Endodermal cell (in vitro differentiated cells): ENCODE results near the gene KDSR. TPM values are rescaled to one million over a fixed set of nuclear protein-coding genes. Genes with fewer than 3 reads are reported as not detected.

ENCODE experiments used
- DNase-seq: peaks from one replicate; pipeline ENCODE4 v3.0.0-alpha.2; 2017
- H3K27ac ChIP-seq: 2 replicates; pipeline ENCODE4 v1.5.1; 2013; ENCODE audit warnings: mild to moderate bottlenecking, low read depth, low read length, moderate library complexity
- H3K27me3 ChIP-seq: 2 replicates; pipeline ENCODE4 v1.6.1; 2013; ENCODE audit warnings: mild to moderate bottlenecking, low read length, moderate library complexity; ENCODE audit not compliant: insufficient read depth, control insufficient read depth, poor library complexity, severe bottlenecking
- H3K36me3 ChIP-seq: 2 replicates; pipeline ENCODE4 v1.7.0; 2013; ENCODE audit warnings: mild to moderate bottlenecking, low read length, moderate library complexity; ENCODE audit not compliant: control insufficient read depth, insufficient read depth
- H3K4me1 ChIP-seq: one replicate; pipeline ENCODE4 v1.7.0; 2013; ENCODE audit warnings: low read length; ENCODE audit not compliant: control insufficient read depth, insufficient read depth
- H3K4me3 ChIP-seq: 2 replicates; pipeline ENCODE4 v1.5.1; 2013; ENCODE audit warnings: mild to moderate bottlenecking, low read length, moderate library complexity
- H3K9ac ChIP-seq: 2 replicates; pipeline ENCODE4 v1.6.1; 2013; ENCODE audit warnings: mild to moderate bottlenecking, low read length, moderate library complexity; ENCODE audit not compliant: poor library complexity, severe bottlenecking; ENCODE audit errors: extremely low read depth
- H3K9me3 ChIP-seq: 2 replicates; pipeline ENCODE4 v1.6.1; 2013; ENCODE audit warnings: mild to moderate bottlenecking, low read length, moderate library complexity; ENCODE audit not compliant: control insufficient read depth
- H3K27ac Mint-ChIP-seq: 2 replicates; pipeline ENCODE4 v1.8.0; 2020; ENCODE audit warnings: mixed read lengths
- H3K27me3 Mint-ChIP-seq: 2 replicates; pipeline ENCODE4 v1.8.0; 2021; ENCODE audit warnings: mild to moderate bottlenecking, mixed read lengths; ENCODE audit not compliant: insufficient read depth
- H3K36me3 Mint-ChIP-seq: 2 replicates; pipeline ENCODE4 v1.8.0; 2020; ENCODE audit warnings: low read depth, mixed read lengths
- H3K4me1 Mint-ChIP-seq: 2 replicates; pipeline ENCODE4 v1.8.0; 2020; ENCODE audit warnings: mixed read lengths
- H3K4me3 Mint-ChIP-seq: 2 replicates; pipeline ENCODE4 v1.8.0; 2020; ENCODE audit warnings: mild to moderate bottlenecking, moderate library complexity, mixed read lengths
- H3K9me3 Mint-ChIP-seq: 2 replicates; pipeline ENCODE4 v1.8.0; 2020; ENCODE audit warnings: mild to moderate bottlenecking, mixed read lengths
- CTCF ChIP-seq: fragments of 200-600 bp; sonication (generic); conservative IDR thresholded peaks from 2 replicates; pipeline ENCODE4 v1.5.0; 2021; ENCODE audit warnings: antibody characterized with exemption, mild to moderate bottlenecking
- WGBS, 2 experiments: methylation state at CpG; one replicate each; pipeline versions ENCODE4 v1.1.5 to v1.1.7; 2013; ENCODE audit warnings: missing lambda C conversion rate in 2 of 2, mixed read lengths in 1 of 2; ENCODE audit not compliant: insufficient coverage in 1 of 2, insufficient read length in 1 of 2; 5-methylcytosine and 5-hydroxymethylcytosine counted together
- long read RNA-seq, 4 experiments: library from polyadenylated mRNA in 2 of 4; library from RNA in 1 of 4; library from capped mRNA in 1 of 4; stranded (forward) in 3 of 4; unstranded in 1 of 4; transcript quantifications; one replicate each; pipeline ENCODE4 v2.0.0, GENCODE V29; 2020 to 2021; ENCODE audit warnings: inconsistent platforms in 1 of 4
- polyA plus RNA-seq, 2 experiments: library from polyadenylated mRNA; stranded (reverse); fragments of 50-300 nt; gene quantifications; one replicate each; pipeline ENCODE4 v1.2.3, GENCODE V29; 2013
- total RNA-seq, 2 donors: library from RNA; stranded (reverse); fragmentation: NEBNext Ultra II Directional in 1 of 2; extraction: Animal tissue kit (Norgen Biotek cat#: 25700) in 1 of 2; gene quantifications; 2 replicates in 1 of 2; 3 replicates in 1 of 2; pipeline ENCODE4 v1.2.1, GENCODE V29; 2021

Gene KDSR
- total RNA-seq: 10 to 100 TPM; 39.3 to 51.0 TPM
- 35.0 TPM for polyA plus RNA-seq (2013, experiment 1 of 2)
- polyA plus RNA-seq (2013, experiment 2 of 2): 33.0 TPM
- long read RNA-seq, experiment 1, full-length matches to known transcripts: 14 of 24 reads
- long read RNA-seq, experiment 1, partial matches to known transcripts: 4 of 24 reads
- long read RNA-seq, experiment 1, other reads (novel, unspliced or antisense): 6 of 24 reads
- long read RNA-seq, experiment 2, full-length matches to known transcripts: 30 of 42 reads
- long read RNA-seq, experiment 2, partial matches to known transcripts: 2 of 42 reads
- long read RNA-seq, experiment 2, other reads (novel, unspliced or antisense): 10 of 42 reads
- long read RNA-seq, experiment 3, full-length matches to known transcripts: 121 of 129 reads
- long read RNA-seq, experiment 3, partial matches to known transcripts: 3 of 129 reads
- long read RNA-seq, experiment 3, other reads (novel, unspliced or antisense): 5 of 129 reads
- long read RNA-seq, experiment 4, full-length matches to known transcripts: 6 of 16 reads
- long read RNA-seq, experiment 4, partial matches to known transcripts: 8 of 16 reads
- long read RNA-seq, experiment 4, other reads (novel, unspliced or antisense): 2 of 16 reads

- peaks cover 17% of the 10 kb centered on the region for H3K9me3 Mint-ChIP-seq
- H3K4me1 Mint-ChIP-seq: peaks cover 8% of the 10 kb centered on the region
- no peaks in the 10 kb centered on the region for H3K27me3 ChIP-seq
- H3K9me3 ChIP-seq: peaks cover 15% of the 10 kb centered on the region
- H3K27me3 Mint-ChIP-seq: no peaks in the 10 kb centered on the region
- peak within 1 kb of the TSS; percentile 77 for H3K4me3 Mint-ChIP-seq
- peak within 1 kb of the TSS; percentile 94 for H3K4me3 ChIP-seq
- H3K27ac ChIP-seq: peak within 1 kb of the TSS; percentile 80
- peak within 1 kb of the TSS; percentile 81 for H3K27ac Mint-ChIP-seq
- peaks cover 5% of the 10 kb centered on the region for H3K36me3 ChIP-seq
- TF ChIP-seq CTCF: no peak
- peaks cover 3% of the 10 kb centered on the region for H3K4me1 ChIP-seq
- 0 to 1% methylated on average over 31 to 88 of the region's 90 CpGs for WGBS, 2 experiments
- peak within 1 kb of the TSS; percentile 64 for H3K9ac ChIP-seq
- peaks cover 10% of the 10 kb centered on the region for H3K36me3 Mint-ChIP-seq
- DNase-seq: peak; percentile 97
These were observed at the start of gene KDSR for GRCh38 chr18:63367053-63367953. Gene KDSR, minus strand, starts transcription at chr18:63367206. Its CDS starts 88 bp downstream, at chr18:63367118.

GRCh38 chr18:63412953-63413352, 45.9 kb upstream of the KDSR start:
- H3K36me3 ChIP-seq: peaks cover 69% of the 10 kb centered on the region
- Mint-ChIP-seq H3K27me3 (no peaks in the 10 kb centered on the region), H3K4me1 (no peaks in the 10 kb centered on the region), H3K27ac (no peak overlapping the region), H3K36me3 (peaks cover 40% of the 10 kb centered on the region), H3K9me3 (no peaks in the 10 kb centered on the region), H3K4me3 (no peak overlapping the region)
- no peak overlapping the region for H3K27ac ChIP-seq
- DNase-seq: no peak
- no peaks in the 10 kb centered on the region for H3K27me3 ChIP-seq
- H3K4me1 ChIP-seq: no peaks in the 10 kb centered on the region
- no peak for TF ChIP-seq CTCF
- 90 to 94% methylated on average over 2 to 4 of the region's 4 CpGs for WGBS, 2 experiments
- H3K4me3 ChIP-seq: no peak overlapping the region
- H3K9ac ChIP-seq: no peak overlapping the region
- H3K9me3 ChIP-seq: no peaks in the 10 kb centered on the region

- H3K27me3 ChIP-seq: no peaks in the 10 kb centered on the region
- no peak for DNase-seq
- peaks cover 80% of the 10 kb centered on the region for H3K36me3 ChIP-seq
- no peak overlapping the region for H3K27ac Mint-ChIP-seq
- no peaks in the 10 kb centered on the region for H3K4me1 ChIP-seq
- TF ChIP-seq CTCF: no peak
- H3K4me3 Mint-ChIP-seq: no peak overlapping the region
- H3K27me3 Mint-ChIP-seq: no peaks in the 10 kb centered on the region
- no peak overlapping the region for H3K4me3 ChIP-seq
- H3K9ac ChIP-seq: no peak overlapping the region
- no peaks in the 10 kb centered on the region for H3K4me1 Mint-ChIP-seq
- 90 to 98% methylated on average over 2 to 4 of the region's 4 CpGs for WGBS, 2 experiments
- H3K9me3 ChIP-seq: no peaks in the 10 kb centered on the region
- H3K9me3 Mint-ChIP-seq: no peaks in the 10 kb centered on the region
- H3K36me3 Mint-ChIP-seq: peaks cover 55% of the 10 kb centered on the region
- no peak overlapping the region for H3K27ac ChIP-seq
These were observed 43.8 kb upstream of the KDSR start for GRCh38 chr18:63410792-63411191.
